CD8-positive, alpha-beta memory T cell (primary cell): ENCODE results near the gene SEMA6A. TPM values are rescaled to one million over a fixed set of nuclear protein-coding genes. Genes with fewer than 3 reads are reported as not detected.

Source experiments
- CTCF ChIA-PET: fragments of 350-600 bp; sonication (Branson Sonifier 250); formaldehyde crosslinking; loops from one replicate; lab custom pipeline; 2021; ENCODE audit warnings: antibody characterized with exemption; lab: Charles Lee
- POLR2A ChIA-PET: fragments of 350-600 bp; sonication (Branson Sonifier 250); formaldehyde crosslinking; loops from one replicate; lab custom pipeline; 2021; ENCODE audit warnings: antibody characterized with exemption; lab: Charles Lee
- DNase-seq, 5 donors: peaks; one replicate each; pipeline versions ENCODE4 v3.0.0 to v3.0.0-alpha.2; 2020 to 2022; ENCODE audit warnings: mixed read lengths in 1 of 5
- H3K27ac ChIP-seq: one replicate; pipeline ENCODE4 v1.7.0; 2013; ENCODE audit warnings: low read depth, mild to moderate bottlenecking, low read length, moderate library complexity
- H3K27me3 ChIP-seq: 2 replicates; pipeline ENCODE4 v1.7.0; 2013; ENCODE audit warnings: low read length, mild to moderate bottlenecking; ENCODE audit not compliant: insufficient read depth, poor library complexity, severe bottlenecking
- H3K36me3 ChIP-seq: 2 replicates; pipeline ENCODE4 v1.7.0; 2013; ENCODE audit warnings: mild to moderate bottlenecking, low read length, moderate library complexity; ENCODE audit not compliant: insufficient read depth
- H3K4me1 ChIP-seq: 2 replicates; pipeline ENCODE4 v1.7.0; 2013; ENCODE audit warnings: mild to moderate bottlenecking, low read length, moderate library complexity; ENCODE audit not compliant: insufficient read depth
- H3K4me3 ChIP-seq: 2 replicates; pipeline ENCODE4 v1.7.0; 2013; ENCODE audit warnings: mild to moderate bottlenecking, low read length
- H3K9me3 ChIP-seq: 2 replicates; pipeline ENCODE4 v1.7.0; 2013; ENCODE audit warnings: mild to moderate bottlenecking, low read length
- H3K27ac Mint-ChIP-seq, 8 donors: one replicate each; pipeline ENCODE4 v1.8.0; 2020 to 2021; ENCODE audit warnings: mixed read lengths in 8 of 8, mild to moderate bottlenecking in 6 of 8, inconsistent platforms in 3 of 8, moderate library complexity in 3 of 8
- H3K27me3 Mint-ChIP-seq, 2 donors: one replicate each; pipeline ENCODE4 v1.8.0; 2020 to 2021; ENCODE audit warnings: mixed read lengths in 2 of 2, mild to moderate bottlenecking in 1 of 2, moderate library complexity in 1 of 2
- H3K36me3 Mint-ChIP-seq, 3 donors: one replicate each; pipeline ENCODE4 v1.8.0; 2020 to 2021; ENCODE audit warnings: mixed read lengths in 3 of 3, inconsistent platforms in 1 of 3, mild to moderate bottlenecking in 1 of 3
- H3K4me1 Mint-ChIP-seq, 3 donors: one replicate each; pipeline ENCODE4 v1.8.0; 2020 to 2021; ENCODE audit warnings: mixed read lengths in 3 of 3, inconsistent platforms in 1 of 3, mild to moderate bottlenecking in 1 of 3
- H3K4me3 Mint-ChIP-seq, 7 donors: one replicate each; pipeline ENCODE4 v1.8.0; 2020 to 2021; ENCODE audit warnings: mixed read lengths in 7 of 7, mild to moderate bottlenecking in 6 of 7, moderate library complexity in 4 of 7, inconsistent platforms in 2 of 7
- H3K9me3 Mint-ChIP-seq, 5 donors: one replicate each; pipeline ENCODE4 v1.8.0; 2020 to 2022; ENCODE audit warnings: mixed read lengths in 5 of 5, mild to moderate bottlenecking in 3 of 5, moderate library complexity in 2 of 5, inconsistent platforms in 1 of 5
- polyA plus RNA-seq: library from polyadenylated mRNA; unstranded; fragments of 300-500 nt; fragmentation: Illumina TruSeq; gene quantifications from one replicate; pipeline ENCODE4 v1.2.3, GENCODE V29; 2021
- total RNA-seq, 2 experiments: library from RNA; stranded (reverse); gene quantifications; one replicate each; pipeline ENCODE4 v1.2.3, GENCODE V29; 2021

Gene SEMA6A
- total and polyA plus RNA-seq, 3 experiments from 2014 or later: 0.49 TPM; not detected in 2

- Mint-ChIP-seq H3K4me3 (no peak overlapping the region), H3K36me3 (no peaks in the 10 kb centered on the region), H3K9me3 (no peaks in the 10 kb centered on the region), H3K27ac (no peak overlapping the region), H3K4me1 (no peaks in the 10 kb centered on the region), H3K27me3 (peaks cover 3 to 7% of the 10 kb centered on the region in 2 donors)
- Histone ChIP-seq H3K27me3 (no peaks in the 10 kb centered on the region), H3K27ac (no peak overlapping the region), H3K4me3 (no peak overlapping the region), H3K36me3 (no peaks in the 10 kb centered on the region), H3K4me1 (no peaks in the 10 kb centered on the region), H3K9me3 (no peaks in the 10 kb centered on the region)
- DNase-seq: no peak
- CTCF ChIA-PET: no interaction called here
- POLR2A ChIA-PET: no interaction called here
Observed at GRCh38 chr5:116605310-116606070, 30.9 kb upstream of the SEMA6A start.

- Histone ChIP-seq H3K9me3 (no peaks in the 10 kb centered on the region), H3K4me3 (no peak overlapping the region), H3K27me3 (no peaks in the 10 kb centered on the region), H3K27ac (no peak overlapping the region), H3K4me1 (no peaks in the 10 kb centered on the region), H3K36me3 (no peaks in the 10 kb centered on the region)
- no peaks in the 10 kb centered on the region for H3K4me1 Mint-ChIP-seq
- no peaks in the 10 kb centered on the region for H3K36me3 Mint-ChIP-seq
- ChIA-PET CTCF (no interaction called here), POLR2A (no interaction called here)
- H3K27me3 Mint-ChIP-seq: peaks cover 5 to 9% of the 10 kb centered on the region in 2 donors
- no peaks in the 10 kb centered on the region for H3K9me3 Mint-ChIP-seq
- no peak overlapping the region for H3K4me3 Mint-ChIP-seq
- DNase-seq: no peak
- H3K27ac Mint-ChIP-seq: no peak overlapping the region
Observed at GRCh38 chr5:116604805-116605204, 30.2 kb upstream of the SEMA6A start.

GRCh38 chr5:116600876-116601275 is 26.3 kb upstream of the SEMA6A start:
- Mint-ChIP-seq H3K27ac (no peak overlapping the region), H3K4me1 (no peaks in the 10 kb centered on the region), H3K9me3 (no peaks in the 10 kb centered on the region), H3K4me3 (no peak overlapping the region), H3K36me3 (no peaks in the 10 kb centered on the region), H3K27me3 (peaks cover 5 to 9% of the 10 kb centered on the region in 2 donors)
- POLR2A ChIA-PET: no interaction called here
- Histone ChIP-seq H3K4me3 (no peak overlapping the region), H3K27ac (no peak overlapping the region), H3K36me3 (no peaks in the 10 kb centered on the region), H3K4me1 (no peaks in the 10 kb centered on the region), H3K27me3 (no peaks in the 10 kb centered on the region), H3K9me3 (no peaks in the 10 kb centered on the region)
- CTCF ChIA-PET: no interaction called here
- DNase-seq: no peak

GRCh38 chr5:116598911-116599310 is 24.3 kb upstream of the SEMA6A start:
- no peaks in the 10 kb centered on the region for H3K27me3 ChIP-seq
- CTCF ChIA-PET: no interaction called here
- Mint-ChIP-seq H3K27ac (no peak overlapping the region), H3K27me3 (peaks cover 8 to 9% of the 10 kb centered on the region in 2 donors), H3K36me3 (no peaks in the 10 kb centered on the region), H3K9me3 (peaks cover 0 to 2% (median 0%) of the 10 kb centered on the region in 5 donors), H3K4me1 (no peaks in the 10 kb centered on the region), H3K4me3 (no peak overlapping the region)
- no peak overlapping the region for H3K4me3 ChIP-seq
- no peaks in the 10 kb centered on the region for H3K4me1 ChIP-seq
- H3K27ac ChIP-seq: no peak overlapping the region
- no peaks in the 10 kb centered on the region for H3K36me3 ChIP-seq
- POLR2A ChIA-PET: no interaction called here
- no peak for DNase-seq
- no peaks in the 10 kb centered on the region for H3K9me3 ChIP-seq

GRCh38 chr5:116595498-116595897 is 20.9 kb upstream of the SEMA6A start:
- Mint-ChIP-seq H3K4me1 (no peaks in the 10 kb centered on the region), H3K9me3 (peaks cover 2 to 6% (median 6%) of the 10 kb centered on the region in 5 donors), H3K27me3 (peaks cover 5 to 7% of the 10 kb centered on the region in 2 donors), H3K27ac (no peak overlapping the region), H3K4me3 (no peak overlapping the region), H3K36me3 (no peaks in the 10 kb centered on the region)
- ChIA-PET CTCF (no interaction called here), POLR2A (no interaction called here)
- Histone ChIP-seq H3K9me3 (no peaks in the 10 kb centered on the region), H3K4me3 (no peak overlapping the region), H3K36me3 (no peaks in the 10 kb centered on the region), H3K4me1 (no peaks in the 10 kb centered on the region), H3K27ac (no peak overlapping the region), H3K27me3 (no peaks in the 10 kb centered on the region)
- DNase-seq: no peak

- POLR2A ChIA-PET: no interaction called here
- CTCF ChIA-PET: no interaction called here
- Mint-ChIP-seq H3K27me3 (peaks cover 3 to 4% of the 10 kb centered on the region in 2 donors), H3K4me1 (no peaks in the 10 kb centered on the region), H3K4me3 (no peak overlapping the region), H3K36me3 (no peaks in the 10 kb centered on the region), H3K27ac (no peak overlapping the region), H3K9me3 (peaks cover 5 to 6% (median 6%) of the 10 kb centered on the region in 5 donors)
- Histone ChIP-seq H3K36me3 (no peaks in the 10 kb centered on the region), H3K4me1 (no peaks in the 10 kb centered on the region), H3K27ac (no peak overlapping the region), H3K9me3 (no peaks in the 10 kb centered on the region), H3K27me3 (no peaks in the 10 kb centered on the region), H3K4me3 (no peak overlapping the region)
- no peak for DNase-seq
Observed at GRCh38 chr5:116593340-116593739, 18.7 kb upstream of the SEMA6A start.

- Mint-ChIP-seq H3K9me3 (peaks cover 0 to 8% (median 4%) of the 10 kb centered on the region in 5 donors), H3K4me1 (no peaks in the 10 kb centered on the region), H3K36me3 (peaks cover 0 to 1% (median 0%) of the 10 kb centered on the region in 3 donors), H3K27ac (no peak overlapping the region), H3K4me3 (no peak overlapping the region), H3K27me3 (peaks cover 2 to 36% of the 10 kb centered on the region in 2 donors)
- ChIA-PET CTCF (no interaction called here), POLR2A (no interaction called here)
- no peaks in the 10 kb centered on the region for H3K36me3 ChIP-seq
- H3K27me3 ChIP-seq: no peaks in the 10 kb centered on the region
- H3K9me3 ChIP-seq: no peaks in the 10 kb centered on the region
- no peak overlapping the region for H3K27ac ChIP-seq
- H3K4me1 ChIP-seq: no peaks in the 10 kb centered on the region
- no peak for DNase-seq
- H3K4me3 ChIP-seq: no peak overlapping the region
Observed at GRCh38 chr5:116585227-116585626, 10.6 kb upstream of the SEMA6A start.

GRCh38 chr5:116583862-116584222 is 9.2 kb upstream of the SEMA6A start:
- POLR2A ChIA-PET: no interaction called here
- no peak overlapping the region for H3K4me3 ChIP-seq
- H3K27me3 ChIP-seq: no peaks in the 10 kb centered on the region
- CTCF ChIA-PET: no interaction called here
- H3K36me3 Mint-ChIP-seq: peaks cover 0 to 1% (median 0%) of the 10 kb centered on the region in 3 donors
- no peaks in the 10 kb centered on the region for H3K4me1 ChIP-seq
- no peaks in the 10 kb centered on the region for H3K4me1 Mint-ChIP-seq
- DNase-seq: no peak
- peaks cover 0 to 7% (median 4%) of the 10 kb centered on the region in 5 donors for H3K9me3 Mint-ChIP-seq
- H3K27ac ChIP-seq: no peak overlapping the region
- peaks cover 2 to 43% of the 10 kb centered on the region in 2 donors for H3K27me3 Mint-ChIP-seq
- H3K27ac Mint-ChIP-seq: no peak overlapping the region
- no peaks in the 10 kb centered on the region for H3K9me3 ChIP-seq
- H3K4me3 Mint-ChIP-seq: no peak overlapping the region
- no peaks in the 10 kb centered on the region for H3K36me3 ChIP-seq
